AG10803 (cell line): Measurements from ENCODE around the gene RGS7.
A peak's percentile ranks its signal among the peaks of the same experiment; 100 is the strongest.

Source experiments
- DNase-seq: peaks from one replicate; pipeline ENCODE4 v3.0.0; 2010; ENCODE audit warnings: low read depth
- H3K4me3 ChIP-seq: 2 replicates; pipeline ENCODE4 v1.5.1; 2011; ENCODE audit warnings: mild to moderate bottlenecking, low read length, control low read depth
- TF ChIP-seq, protein P1 (sequence below): conservative IDR thresholded peaks from 2 replicates; pipeline ENCODE4 v1.5.1; 2011; ENCODE audit warnings: mild to moderate bottlenecking, low read length, control low read depth, inconsistent platforms

Gene RGS7

GRCh38 chr1:241356187-241356518 lies 852 bp downstream of the RGS7 start:
- TF ChIP-seq, protein P1, sequence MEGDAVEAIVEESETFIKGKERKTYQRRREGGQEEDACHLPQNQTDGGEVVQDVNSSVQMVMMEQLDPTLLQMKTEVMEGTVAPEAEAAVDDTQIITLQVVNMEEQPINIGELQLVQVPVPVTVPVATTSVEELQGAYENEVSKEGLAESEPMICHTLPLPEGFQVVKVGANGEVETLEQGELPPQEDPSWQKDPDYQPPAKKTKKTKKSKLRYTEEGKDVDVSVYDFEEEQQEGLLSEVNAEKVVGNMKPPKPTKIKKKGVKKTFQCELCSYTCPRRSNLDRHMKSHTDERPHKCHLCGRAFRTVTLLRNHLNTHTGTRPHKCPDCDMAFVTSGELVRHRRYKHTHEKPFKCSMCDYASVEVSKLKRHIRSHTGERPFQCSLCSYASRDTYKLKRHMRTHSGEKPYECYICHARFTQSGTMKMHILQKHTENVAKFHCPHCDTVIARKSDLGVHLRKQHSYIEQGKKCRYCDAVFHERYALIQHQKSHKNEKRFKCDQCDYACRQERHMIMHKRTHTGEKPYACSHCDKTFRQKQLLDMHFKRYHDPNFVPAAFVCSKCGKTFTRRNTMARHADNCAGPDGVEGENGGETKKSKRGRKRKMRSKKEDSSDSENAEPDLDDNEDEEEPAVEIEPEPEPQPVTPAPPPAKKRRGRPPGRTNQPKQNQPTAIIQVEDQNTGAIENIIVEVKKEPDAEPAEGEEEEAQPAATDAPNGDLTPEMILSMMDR = no peak
- peak overlapping the region; percentile 30 for H3K4me3 ChIP-seq
- DNase-seq = no peak

DNA sequence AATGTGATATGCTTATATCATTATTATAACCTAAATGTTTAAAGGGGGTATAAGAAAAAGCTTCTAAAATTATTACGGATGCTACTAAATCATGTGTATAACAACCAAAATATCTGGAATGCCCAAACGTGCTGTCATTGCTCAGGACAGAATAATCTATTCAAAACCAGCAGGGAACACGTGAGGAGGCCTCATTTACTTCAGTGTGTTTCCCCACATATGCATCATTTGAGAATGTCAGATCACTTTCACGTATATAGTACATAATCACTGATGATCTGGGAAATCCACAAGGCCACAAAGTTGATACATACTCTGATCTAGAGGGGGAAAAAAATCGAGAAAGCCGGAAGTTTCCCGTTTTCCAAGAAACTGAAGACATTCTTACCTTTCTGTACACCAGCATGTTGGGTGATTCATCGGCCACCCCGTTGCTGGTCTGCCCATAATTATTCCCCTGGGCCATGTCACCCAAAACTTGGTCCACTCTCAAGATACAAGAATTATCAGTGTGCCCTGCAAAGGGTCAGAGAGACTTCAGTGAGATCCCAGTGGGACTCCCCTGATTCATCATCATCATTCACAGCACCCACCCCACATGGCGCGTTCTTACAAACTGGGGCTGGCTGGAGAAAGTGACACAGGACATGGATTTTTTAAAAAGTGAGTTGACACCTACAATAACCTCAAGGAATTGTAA lies 1.5 kb downstream of the RGS7 start:
- TF ChIP-seq, protein P1 = no peak
- DNase-seq = no peak

GRCh38 chr1:241352401-241352800 lies 4.6 kb downstream of the RGS7 start:
- DNase-seq = no peak
- H3K4me3 ChIP-seq = no peak overlapping the region
- TF ChIP-seq, protein P1 = no peak

More for the DNA sequence above, 1.5 kb downstream of the RGS7 start:
- H3K4me3 ChIP-seq = no peak overlapping the region

- H3K4me3 ChIP-seq = no peak overlapping the region
- TF ChIP-seq, protein P1 = no peak
- DNase-seq = no peak
These were observed 5.2 kb downstream of the RGS7 start for GRCh38 chr1:241351841-241352240.

DNA sequence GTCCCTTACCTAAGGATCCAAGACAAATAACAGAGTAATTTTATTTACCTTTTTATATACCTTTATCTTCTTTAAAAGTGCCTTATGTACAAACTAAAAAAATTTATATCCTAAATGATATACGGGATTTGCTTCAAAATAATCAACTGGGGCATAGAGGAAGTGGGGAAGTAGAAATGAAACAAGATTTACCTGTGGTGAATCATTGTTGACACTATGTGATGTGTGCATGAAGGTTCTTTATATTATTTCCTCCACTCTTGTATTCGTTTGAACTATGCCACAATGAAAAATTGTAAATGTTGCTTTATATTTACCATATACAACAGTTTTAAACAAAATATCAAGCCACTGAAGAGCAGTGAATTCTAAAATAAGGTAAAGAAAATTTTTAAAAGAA lies 13.0 kb downstream of the RGS7 start:
- H3K4me3 ChIP-seq = no peak overlapping the region
- no peak for DNase-seq
- TF ChIP-seq, protein P1 = no peak

GRCh38 chr1:241336335-241336734 lies 20.7 kb downstream of the RGS7 start:
- peak; percentile 5 for DNase-seq
- TF ChIP-seq, protein P1 = no peak
- no peak overlapping the region for H3K4me3 ChIP-seq

- no peak for DNase-seq
- H3K4me3 ChIP-seq = no peak overlapping the region
- TF ChIP-seq, protein P1 = no peak
These were observed 24.0 kb downstream of the RGS7 start for GRCh38 chr1:241332987-241333386.
